Testis (tissue), 3 donors: Measurements from ENCODE around the gene PPFIBP2. TPM values are rescaled to one million over a fixed set of nuclear protein-coding genes. Genes with fewer than 3 reads are reported as not detected.

Experiments
- DNase-seq: peaks from one replicate; pipeline ENCODE4 v3.0.0-alpha.2; 2019
- H3K27ac ChIP-seq, 2 donors: fragments of 200-600 bp; sonication (generic); one replicate each; pipeline ENCODE4 v1.5.1; 2019
- H3K27me3 ChIP-seq: fragments of 200-600 bp; sonication (generic); one replicate; pipeline ENCODE4 v1.5.1; 2019
- H3K36me3 ChIP-seq: fragments of 200-600 bp; sonication (generic); one replicate; pipeline ENCODE4 v1.5.1; 2017; ENCODE audit warnings: low read depth; ENCODE audit errors: missing control alignments
- H3K4me1 ChIP-seq: fragments of 200-600 bp; sonication (generic); one replicate; pipeline ENCODE4 v1.5.1; 2019
- H3K4me3 ChIP-seq, 2 donors: fragments of 200-600 bp; sonication (generic); one replicate each; pipeline ENCODE4 v1.5.1; 2017 to 2019
- H3K9me3 ChIP-seq: fragments of 200-600 bp; sonication (generic); one replicate; pipeline ENCODE4 v1.5.1; 2017
- CTCF ChIP-seq, 3 experiments: fragments of 450-650 bp in 2 of 3; fragments of 200-600 bp in 1 of 3; sonication (generic) in 1 of 3; IDR thresholded peaks; one replicate each; pipeline ENCODE4 v1.5.1; 2016 to 2019; ENCODE audit warnings: antibody characterized with exemption in 3 of 3, mild to moderate bottlenecking in 2 of 3, moderate library complexity in 1 of 3
- POLR2A ChIP-seq: fragments of 450-650 bp; IDR thresholded peaks from one replicate; pipeline ENCODE4 v1.6.1; 2017; ENCODE audit warnings: antibody characterized with exemption, mild to moderate bottlenecking, moderate library complexity
- WGBS, 2 donors: methylation state at CpG; one replicate each; pipeline ENCODE4 v1.1.5; 2018; 5-methylcytosine and 5-hydroxymethylcytosine counted together
- intact Hi-C: fragments of 100-400 bp; cut with DNase I; formaldehyde crosslinking; loops from one replicate; pipeline ENCODE4 v1.15.1; 2023; ENCODE audit warnings: low total_unique reads
- polyA plus RNA-seq: library from polyadenylated mRNA; stranded (reverse); fragments of 350-450 nt; fragmentation: Illumina TruSeq; extraction: RNeasy Lipid Tissue Mini Kit (QIAGEN cat#74804); gene quantifications from one replicate; pipeline ENCODE4 v1.2.3, GENCODE V29; 2014; ENCODE audit warnings: low read depth, low replicate concordance; ENCODE audit not compliant: insufficient read depth
- total RNA-seq, 2 donors: library from RNA; depleted of rRNA; stranded (reverse); fragments of >200 nt; gene quantifications; one replicate each; pipeline ENCODE4 v1.2.3, GENCODE V29; 2016

Gene PPFIBP2
- total and polyA plus RNA-seq, 3 donors from 2014 or later, result 70.5 to 105 (median 104) TPM

GRCh38 chr11:7612056-7612660, 98.4 kb downstream of the PPFIBP2 start:
- no peaks in the 10 kb centered on the region for H3K27me3 ChIP-seq
- no peaks in the 10 kb centered on the region for H3K36me3 ChIP-seq
- no peak for TF ChIP-seq POLR2A
- no peak for TF ChIP-seq CTCF (IDR thresholded peaks at IDR 0.05)
- WGBS, 2 donors, result 57 to 67% methylated on average over 7 of the region's 7 CpGs
- no peak overlapping the region for H3K27ac ChIP-seq
- no peaks in the 10 kb centered on the region for H3K9me3 ChIP-seq
- no peak for DNase-seq
- peaks cover 11% of the 10 kb centered on the region for H3K4me1 ChIP-seq
- H3K4me3 ChIP-seq, result no peak overlapping the region
- intact Hi-C loops, result no loop called here

GRCh38 chr11:7612661-7613393, 99.0 kb downstream of the PPFIBP2 start:
- TF ChIP-seq POLR2A (no peak), CTCF (IDR thresholded peaks at IDR 0.05) (no peak)
- Histone ChIP-seq H3K27ac (no peak overlapping the region), H3K4me1 (peaks cover 11% of the 10 kb centered on the region), H3K4me3 (no peak overlapping the region), H3K36me3 (no peaks in the 10 kb centered on the region), H3K27me3 (no peaks in the 10 kb centered on the region), H3K9me3 (no peaks in the 10 kb centered on the region)
- intact Hi-C loops, result no loop called here
- WGBS, 2 donors, result 48 to 63% methylated on average over 4 of the region's 4 CpGs
- no peak for DNase-seq

- Histone ChIP-seq H3K27ac (no peak overlapping the region), H3K4me1 (peaks cover 11% of the 10 kb centered on the region), H3K4me3 (no peak overlapping the region), H3K36me3 (no peaks in the 10 kb centered on the region), H3K27me3 (no peaks in the 10 kb centered on the region), H3K9me3 (no peaks in the 10 kb centered on the region)
- TF ChIP-seq POLR2A (no peak), CTCF (IDR thresholded peaks at IDR 0.05) (no peak)
- intact Hi-C loops, result no loop called here
- 95 to 97% methylated on average over 4 of the region's 4 CpGs for WGBS, 2 donors
- no peak for DNase-seq
These were observed 99.6 kb downstream of the PPFIBP2 start for GRCh38 chr11:7613394-7613720.

- H3K4me3 ChIP-seq, result no peak overlapping the region
- no peak for DNase-seq
- TF ChIP-seq POLR2A, result no peak
- TF ChIP-seq CTCF (IDR thresholded peaks at IDR 0.05), result no peak
- H3K27ac ChIP-seq, result no peak overlapping the region
- no peaks in the 10 kb centered on the region for H3K9me3 ChIP-seq
- peaks cover 11% of the 10 kb centered on the region for H3K4me1 ChIP-seq
- no peaks in the 10 kb centered on the region for H3K27me3 ChIP-seq
- no peaks in the 10 kb centered on the region for H3K36me3 ChIP-seq
- intact Hi-C loops, result no loop called here
These were observed 100.9 kb downstream of the PPFIBP2 start for GRCh38 chr11:7614656-7615055.

GRCh38 chr11:7617032-7617431, 103.2 kb downstream of the PPFIBP2 start:
- no peak overlapping the region for H3K27ac ChIP-seq
- WGBS, 2 donors, result 89 to 93% methylated on average over 8 of the region's 8 CpGs
- TF ChIP-seq CTCF (IDR thresholded peaks at IDR 0.05), result no peak
- TF ChIP-seq POLR2A, result no peak

More at GRCh38 chr11:7617032-7617431, 103.2 kb downstream of the PPFIBP2 start:
- H3K36me3 ChIP-seq, result no peaks in the 10 kb centered on the region
- no peak overlapping the region for H3K4me3 ChIP-seq
- H3K27me3 ChIP-seq, result no peaks in the 10 kb centered on the region
- intact Hi-C loops, result no loop called here
- DNase-seq, result no peak
- no peaks in the 10 kb centered on the region for H3K9me3 ChIP-seq
- peaks cover 10% of the 10 kb centered on the region for H3K4me1 ChIP-seq
